ENCODE data around the gene KLHL35.

GRCh38 chr11:75388386-75389275, 44.4 kb downstream of the KLHL35 start:
- peak; percentile 95 for TF ChIP-seq CTCF (IDR thresholded peaks at IDR 0.05; ENCODE audit: borderline replicate concordance, extremely low read depth, low read length, poor library complexity, severe bottlenecking)
- no peak for TF ChIP-seq EZH2 (IDR thresholded peaks at IDR 0.05; ENCODE audit: borderline replicate concordance, low read depth, low read length, severe bottlenecking)
